Smooth muscle cell (in vitro differentiated cells): ENCODE measurements around the gene TBCK. TPM values are rescaled to one million over a fixed set of nuclear protein-coding genes. Genes with fewer than 3 reads are reported as not detected.

Experiments used
- DNase-seq: peaks from one replicate; lab custom pipeline; 2025; ENCODE audit not compliant: unreplicated experiment; lab: John Stamatoyannopoulos, UW
- H2AFZ ChIP-seq: fragments of 200-600 bp; sonication (generic); 2 replicates; pipeline ENCODE4 v1.6.0; 2016; ENCODE audit warnings: antibody characterized with exemption, low read depth, mild to moderate bottlenecking
- H3F3A ChIP-seq: fragments of 200-600 bp; sonication (generic); 2 replicates; pipeline ENCODE4 v1.6.0; 2017; ENCODE audit warnings: antibody characterized with exemption, low read depth
- H3K27ac ChIP-seq: fragments of 200-600 bp; sonication (generic); 2 replicates; pipeline ENCODE4 v1.5.1; 2016; ENCODE audit warnings: low read depth, mild to moderate bottlenecking
- H3K27me3 ChIP-seq: fragments of 200-600 bp; sonication (generic); 2 replicates; pipeline ENCODE4 v1.6.1; 2016; ENCODE audit warnings: low read depth, mild to moderate bottlenecking
- H3K36me3 ChIP-seq: fragments of 200-600 bp; sonication (generic); 2 replicates; pipeline ENCODE4 v1.5.1; 2016; ENCODE audit warnings: low read depth
- H3K4me1 ChIP-seq: fragments of 200-600 bp; sonication (generic); 2 replicates; pipeline ENCODE4 v1.5.1; 2016; ENCODE audit warnings: low read depth
- H3K4me2 ChIP-seq: fragments of 200-600 bp; sonication (generic); 2 replicates; pipeline ENCODE4 v1.6.0; 2016; ENCODE audit warnings: mild to moderate bottlenecking
- H3K4me3 ChIP-seq: fragments of 200-600 bp; sonication (generic); 2 replicates; pipeline ENCODE4 v1.5.1; 2016; ENCODE audit warnings: mild to moderate bottlenecking
- H3K79me2 ChIP-seq: fragments of 200-600 bp; sonication (generic); 2 replicates; pipeline ENCODE4 v1.6.0; 2016; ENCODE audit warnings: low read depth, mild to moderate bottlenecking
- H3K9ac ChIP-seq: fragments of 200-600 bp; sonication (generic); 2 replicates; pipeline ENCODE4 v1.6.0; 2016; ENCODE audit warnings: low read depth
- H3K9me3 ChIP-seq: fragments of 200-600 bp; sonication (generic); replicated peaks from 2 replicates; pipeline ENCODE4 v1.5.1; 2016; ENCODE audit warnings: low read depth
- H4K20me1 ChIP-seq: fragments of 200-600 bp; sonication (generic); 2 replicates; pipeline ENCODE4 v1.6.0; 2016; ENCODE audit warnings: low read depth
- CTCF ChIP-seq: fragments of 200-600 bp; sonication (generic); IDR thresholded peaks from 2 replicates; pipeline ENCODE4 v1.5.1; 2017; ENCODE audit warnings: borderline replicate concordance, mild to moderate bottlenecking, antibody characterized with exemption; ENCODE audit not compliant: insufficient read depth, poor library complexity, severe bottlenecking
- WGBS: methylation state at CpG from one replicate; pipeline ENCODE4 v1.1.7; 2016; ENCODE audit warnings: low lambda C conversion rate; 5-methylcytosine and 5-hydroxymethylcytosine counted together
- polyA plus RNA-seq: library from polyadenylated mRNA; unstranded; fragments of >200 nt; fragmentation: Nextera tagmentation; extraction: Ambion mirVana; gene quantifications from 2 replicates; pipeline ENCODE4 v1.2.1, GENCODE V29; 2016
- total RNA-seq: library from RNA; depleted of rRNA; stranded (reverse); fragments of >200 nt; gene quantifications from 2 replicates; pipeline ENCODE4 v1.2.3, GENCODE V29; 2014

Gene TBCK
- total and polyA plus RNA-seq, 2 experiments from 2014 or later = 10.0 to 28.1 TPM

GRCh38 chr4:106035204-106035603 is 280.8 kb downstream of the TBCK start:
- Histone ChIP-seq H3K36me3 (no peaks in the 10 kb centered on the region), H3K27me3 (no peaks in the 10 kb centered on the region), H3K4me1 (peaks cover 5% of the 10 kb centered on the region), H3K79me2 (no peaks in the 10 kb centered on the region), H3F3A (peaks cover 11% of the 10 kb centered on the region), H3K9ac (no peak overlapping the region), H3K4me3 (no peak overlapping the region), H2AFZ (no peak overlapping the region), H4K20me1 (no peaks in the 10 kb centered on the region), H3K9me3 (no peaks in the 10 kb centered on the region), H3K27ac (peak overlapping the region; percentile 67), H3K4me2 (peak overlapping the region; percentile 13)
- 96% methylated on average over 1 of the region's 1 CpG for WGBS
- DNase-seq = no peak
- no peak for TF ChIP-seq CTCF

- TF ChIP-seq CTCF = no peak
- Histone ChIP-seq H2AFZ (no peak overlapping the region), H3K27ac (peak overlapping the region; percentile 67), H3K27me3 (no peaks in the 10 kb centered on the region), H3F3A (peaks cover 11% of the 10 kb centered on the region), H4K20me1 (no peaks in the 10 kb centered on the region), H3K4me1 (peaks cover 5% of the 10 kb centered on the region), H3K4me3 (no peak overlapping the region), H3K9ac (no peak overlapping the region), H3K36me3 (no peaks in the 10 kb centered on the region), H3K9me3 (no peaks in the 10 kb centered on the region), H3K79me2 (no peaks in the 10 kb centered on the region), H3K4me2 (peak overlapping the region; percentile 13)
- DNase-seq = no peak
Observed at GRCh38 chr4:106034751-106035150, 281.3 kb downstream of the TBCK start.

- Histone ChIP-seq H2AFZ (no peak overlapping the region), H3F3A (peaks cover 11% of the 10 kb centered on the region), H3K9ac (no peak overlapping the region), H3K79me2 (no peaks in the 10 kb centered on the region), H3K27ac (peak overlapping the region; percentile 67), H3K27me3 (no peaks in the 10 kb centered on the region), H3K9me3 (no peaks in the 10 kb centered on the region), H3K4me1 (peaks cover 5% of the 10 kb centered on the region), H3K4me2 (peak overlapping the region; percentile 13), H4K20me1 (no peaks in the 10 kb centered on the region), H3K4me3 (no peak overlapping the region), H3K36me3 (no peaks in the 10 kb centered on the region)
- TF ChIP-seq CTCF = no peak
- DNase-seq = no peak
- WGBS = 22% methylated on average over 3 of the region's 3 CpGs
Observed at GRCh38 chr4:106034220-106034619, 281.8 kb downstream of the TBCK start.

GRCh38 chr4:106033469-106033868 is 282.5 kb downstream of the TBCK start:
- H3K4me2 ChIP-seq = peak overlapping the region; percentile 13
- H3K27ac ChIP-seq = peak overlapping the region; percentile 67
- no peak for TF ChIP-seq CTCF
- no peak overlapping the region for H2AFZ ChIP-seq
- no peak overlapping the region for H3K4me3 ChIP-seq
- H3K9ac ChIP-seq = no peak overlapping the region
- H3K27me3 ChIP-seq = no peaks in the 10 kb centered on the region
- no peaks in the 10 kb centered on the region for H3K36me3 ChIP-seq
- H3F3A ChIP-seq = peaks cover 11% of the 10 kb centered on the region
- H3K79me2 ChIP-seq = no peaks in the 10 kb centered on the region
- no peaks in the 10 kb centered on the region for H3K9me3 ChIP-seq
- peaks cover 5% of the 10 kb centered on the region for H3K4me1 ChIP-seq
- DNase-seq = no peak
- no peaks in the 10 kb centered on the region for H4K20me1 ChIP-seq
